ENCODE results near the gene UNC5C. TPM values are rescaled to one million over a fixed set of nuclear protein-coding genes. Genes with fewer than 3 reads are reported as not detected.

The UNC5C gene
- total RNA-seq, 2 donors from 2014 or later: 0.52 to 2.0 TPM

DNA sequence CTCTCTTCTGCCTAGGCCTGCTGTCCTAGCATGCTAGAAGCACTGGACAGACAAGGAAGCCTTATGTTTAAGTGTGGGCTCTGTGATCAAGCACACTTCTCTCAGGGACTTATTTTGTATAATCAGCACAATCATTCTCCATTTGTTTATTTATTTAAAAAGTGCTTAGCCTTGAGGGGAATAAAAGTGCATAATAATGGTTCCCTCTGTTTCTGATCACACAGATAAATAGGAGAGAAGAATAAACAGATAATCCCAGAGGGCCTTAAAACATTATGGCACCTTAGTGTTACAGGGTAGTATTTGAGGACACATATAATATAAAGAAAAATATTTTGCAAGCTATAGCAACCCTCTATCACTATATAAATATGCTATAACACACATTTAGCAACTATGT, 146.5 kb downstream of the UNC5C start:
- no peak for TF ChIP-seq POLR2A (IDR thresholded peaks at IDR 0.05)
- TF ChIP-seq, protein P1, sequence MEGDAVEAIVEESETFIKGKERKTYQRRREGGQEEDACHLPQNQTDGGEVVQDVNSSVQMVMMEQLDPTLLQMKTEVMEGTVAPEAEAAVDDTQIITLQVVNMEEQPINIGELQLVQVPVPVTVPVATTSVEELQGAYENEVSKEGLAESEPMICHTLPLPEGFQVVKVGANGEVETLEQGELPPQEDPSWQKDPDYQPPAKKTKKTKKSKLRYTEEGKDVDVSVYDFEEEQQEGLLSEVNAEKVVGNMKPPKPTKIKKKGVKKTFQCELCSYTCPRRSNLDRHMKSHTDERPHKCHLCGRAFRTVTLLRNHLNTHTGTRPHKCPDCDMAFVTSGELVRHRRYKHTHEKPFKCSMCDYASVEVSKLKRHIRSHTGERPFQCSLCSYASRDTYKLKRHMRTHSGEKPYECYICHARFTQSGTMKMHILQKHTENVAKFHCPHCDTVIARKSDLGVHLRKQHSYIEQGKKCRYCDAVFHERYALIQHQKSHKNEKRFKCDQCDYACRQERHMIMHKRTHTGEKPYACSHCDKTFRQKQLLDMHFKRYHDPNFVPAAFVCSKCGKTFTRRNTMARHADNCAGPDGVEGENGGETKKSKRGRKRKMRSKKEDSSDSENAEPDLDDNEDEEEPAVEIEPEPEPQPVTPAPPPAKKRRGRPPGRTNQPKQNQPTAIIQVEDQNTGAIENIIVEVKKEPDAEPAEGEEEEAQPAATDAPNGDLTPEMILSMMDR (IDR thresholded peaks at IDR 0.05): no peak
- no peak for DNase-seq
- intact Hi-C loops (cut with DNase I): no loop called here
- no peaks in the 10 kb centered on the region for H3K9me3 ChIP-seq
- H3K36me3 ChIP-seq (replicated peaks in 1 of 2; ENCODE audit: insufficient read depth in 1 of 2, low read depth in 2 of 2): no peaks in the 10 kb centered on the region
- no peak overlapping the region for H3K4me3 ChIP-seq
- no peak for ATAC-seq
- H3K27ac ChIP-seq: no peak overlapping the region
- H3K4me1 ChIP-seq: no peaks in the 10 kb centered on the region
- no peaks in the 10 kb centered on the region for H3K27me3 ChIP-seq

DNA sequence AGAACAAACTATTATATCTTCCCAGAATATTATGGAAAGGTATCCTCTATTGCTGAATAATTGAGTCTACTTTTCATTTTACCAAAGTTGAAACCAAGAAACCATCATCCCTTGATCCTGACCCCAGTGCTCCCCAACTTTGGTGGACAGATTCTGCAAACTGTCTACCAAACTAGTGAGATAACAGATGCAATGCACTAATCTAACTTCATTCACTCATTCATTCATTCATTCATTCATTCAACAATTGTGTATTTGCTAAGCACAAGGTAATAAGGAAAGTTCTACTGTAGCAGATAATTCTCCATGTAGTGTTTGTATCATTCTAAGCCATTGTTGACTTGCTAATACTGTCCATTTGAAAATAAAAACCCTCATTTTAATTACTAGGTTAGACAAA, 150.6 kb downstream of the UNC5C start:
- no peak for TF ChIP-seq POLR2A (IDR thresholded peaks at IDR 0.05)
- TF ChIP-seq, protein P1 (IDR thresholded peaks at IDR 0.05): no peak
- H3K4me3 ChIP-seq: no peak overlapping the region
- no peak overlapping the region for H3K27ac ChIP-seq
- no peak for DNase-seq
- H3K9me3 ChIP-seq: no peaks in the 10 kb centered on the region
- H3K36me3 ChIP-seq (replicated peaks in 1 of 2; ENCODE audit: insufficient read depth in 1 of 2, low read depth in 2 of 2): no peaks in the 10 kb centered on the region
- intact Hi-C loops (cut with DNase I): no loop called here
- no peak for ATAC-seq
- H3K4me1 ChIP-seq: no peaks in the 10 kb centered on the region
- H3K27me3 ChIP-seq: no peaks in the 10 kb centered on the region

DNA sequence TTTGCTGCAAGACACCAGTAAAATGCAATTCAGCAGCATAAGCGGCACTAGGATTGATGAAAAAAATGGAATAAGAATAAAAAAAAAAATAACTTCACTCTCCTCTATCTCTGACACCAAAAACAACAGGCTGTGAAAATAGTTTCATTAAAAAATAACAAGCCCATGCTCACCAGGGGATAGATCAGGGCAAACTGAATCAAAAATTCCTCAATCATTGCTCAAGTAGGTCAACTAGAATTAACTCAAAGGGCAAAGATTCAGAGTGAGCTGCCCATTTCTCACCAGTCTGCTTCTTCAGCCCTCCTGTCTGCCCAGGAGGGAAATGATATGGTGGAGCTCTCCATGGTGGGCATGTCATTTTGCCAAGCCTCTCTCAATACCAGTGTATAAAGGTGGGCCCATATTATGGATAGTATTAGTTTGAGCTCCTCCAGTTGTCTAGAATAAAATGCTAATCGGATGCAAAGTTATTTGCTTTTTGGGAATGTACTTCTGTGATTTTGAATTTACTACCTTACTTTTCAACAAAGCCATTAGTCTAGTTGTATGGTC, 153.9 kb downstream of the UNC5C start:
- Histone ChIP-seq H3K4me3 (no peak overlapping the region), H3K27ac (no peak overlapping the region), H3K36me3 (replicated peaks in 1 of 2; ENCODE audit: insufficient read depth in 1 of 2, low read depth in 2 of 2) (no peaks in the 10 kb centered on the region), H3K4me1 (no peaks in the 10 kb centered on the region), H3K9me3 (no peaks in the 10 kb centered on the region), H3K27me3 (no peaks in the 10 kb centered on the region)
- no peak for DNase-seq
- 72 to 73% methylated on average over 2 of the region's 2 CpGs for WGBS, 2 donors
- no peak for ATAC-seq
- TF ChIP-seq, protein P1 (IDR thresholded peaks at IDR 0.05): no peak
- no peak for TF ChIP-seq POLR2A (IDR thresholded peaks at IDR 0.05)
- intact Hi-C loops (cut with DNase I): no loop called here

DNA sequence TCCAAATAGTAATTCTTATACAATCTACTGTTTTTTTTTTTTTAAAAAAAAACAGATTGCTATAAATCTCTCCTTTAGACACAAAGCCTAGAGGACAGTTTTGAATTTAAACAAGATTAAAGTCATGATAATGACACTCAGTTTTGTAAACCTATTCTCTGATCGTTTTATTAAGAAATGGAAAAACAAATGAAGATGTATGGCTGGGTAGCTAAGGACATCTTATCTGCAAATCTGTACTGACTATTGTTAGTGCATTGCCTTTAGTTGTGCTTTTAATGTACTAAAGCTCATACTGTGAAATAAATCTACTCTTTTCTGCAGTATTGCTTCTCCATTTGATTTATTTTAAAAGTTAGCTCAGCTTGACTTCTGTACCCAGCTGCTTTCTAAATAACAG, 155.0 kb downstream of the UNC5C start:
- intact Hi-C loops (cut with DNase I): no loop called here

DNA sequence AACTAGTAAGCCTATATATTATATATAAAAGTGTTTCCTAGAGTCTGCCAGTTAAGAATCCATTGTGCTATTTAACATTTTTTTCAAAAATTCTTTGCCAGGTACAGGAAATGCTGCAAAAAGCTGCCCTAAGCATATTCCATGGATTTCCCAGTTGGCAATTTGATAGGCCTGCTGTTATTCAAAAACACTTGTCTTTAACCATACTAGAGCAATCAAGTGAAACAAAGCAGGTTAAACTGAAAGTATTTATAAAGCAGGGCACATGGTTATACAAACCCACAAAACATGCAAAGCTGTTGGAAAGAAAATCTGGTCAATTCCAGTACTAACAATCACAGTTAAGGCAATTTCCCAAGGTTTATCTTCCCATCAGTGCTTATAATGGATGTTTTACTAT, 159.9 kb downstream of the UNC5C start:
- no peaks in the 10 kb centered on the region for H3K36me3 ChIP-seq (replicated peaks in 1 of 2; ENCODE audit: insufficient read depth in 1 of 2, low read depth in 2 of 2)

More for the DNA sequence above, 155.0 kb downstream of the UNC5C start:
- no peaks in the 10 kb centered on the region for H3K9me3 ChIP-seq
- 17 to 23% methylated on average over 1 of the region's 1 CpG for WGBS, 2 donors
- ATAC-seq (no peak), DNase-seq (no peak)
- H3K36me3 ChIP-seq (replicated peaks in 1 of 2; ENCODE audit: insufficient read depth in 1 of 2, low read depth in 2 of 2): no peaks in the 10 kb centered on the region
- no peak overlapping the region for H3K27ac ChIP-seq
- H3K4me3 ChIP-seq: no peak overlapping the region
- H3K4me1 ChIP-seq: no peaks in the 10 kb centered on the region
- H3K27me3 ChIP-seq: no peaks in the 10 kb centered on the region
- TF ChIP-seq POLR2A (IDR thresholded peaks at IDR 0.05): no peak
- TF ChIP-seq, protein P1 (IDR thresholded peaks at IDR 0.05): no peak

More for the DNA sequence above, 159.9 kb downstream of the UNC5C start:
- no peak overlapping the region for H3K4me3 ChIP-seq
- no peak for TF ChIP-seq POLR2A (IDR thresholded peaks at IDR 0.05)
- TF ChIP-seq, protein P1 (IDR thresholded peaks at IDR 0.05): no peak
- no peak for ATAC-seq
- H3K27ac ChIP-seq: no peak overlapping the region
- H3K4me1 ChIP-seq: no peaks in the 10 kb centered on the region
- intact Hi-C loops (cut with DNase I): no loop called here
- H3K27me3 ChIP-seq: no peaks in the 10 kb centered on the region
- DNase-seq: no peak
- H3K9me3 ChIP-seq: no peaks in the 10 kb centered on the region
